Stimulated activated CD4-positive, alpha-beta T cell treated with anti-CD3 and anti-CD28 coated beads, Interleukin-2, amount 100 ng/mL, for 4 hours (primary cell): ENCODE measurements around the gene CH25H.

ENCODE experiments used
- DNase-seq: peaks from one replicate; pipeline ENCODE4 v3.0.0-alpha.2; 2020; ENCODE audit warnings: low read depth

CH25H gene

GRCh38 chr10:89156161-89156835 is 50.8 kb downstream of the CH25H start:
- DNase-seq = no peak
